ENCODE data around the gene SHANK1. TPM values are rescaled to one million over a fixed set of nuclear protein-coding genes. Genes with fewer than 3 reads are reported as not detected.

SHANK1 gene
- total and polyA plus RNA-seq, 4 donors: 0.06 to 0.28 (median 0.17) TPM; not detected in 1

- peaks cover 0 to 7% (median 3%) of the 10 kb centered on the region in 4 donors for H3K27me3 ChIP-seq (ENCODE audit: control insufficient read depth in 4 of 4, insufficient read depth in 4 of 4, low read length in 3 of 4)
- WGBS: 2% methylated on average over 74 of the region's 74 CpGs
- no peaks in the 10 kb centered on the region for H3K9me3 ChIP-seq (ENCODE audit: control insufficient read depth in 4 of 4, low read length in 3 of 4)
- DNase-seq (ENCODE audit: low spot score): no peak
- no peaks in the 10 kb centered on the region for H3K36me3 ChIP-seq (ENCODE audit: control insufficient read depth in 4 of 4, insufficient read depth in 3 of 4, low read depth in 1 of 4, low read length in 3 of 4)
- H3K4me3 ChIP-seq (ENCODE audit: low read depth in 1 of 3, low read length in 3 of 3): peak overlapping the region in 1 of 3 donors; percentile 28
- TF ChIP-seq FOXA2 (IDR thresholded peaks at IDR 0.05) (no peak), TAF1 (conservative IDR thresholded peaks at IDR 0.05) (no peak), HNF4A (conservative IDR thresholded peaks at IDR 0.05) (no peak), REST (IDR thresholded peaks at IDR 0.05) (no peak), ATF3 (IDR thresholded peaks at IDR 0.05) (no peak), MAX (IDR thresholded peaks at IDR 0.05) (no peak), FOXA1 (IDR thresholded peaks at IDR 0.05) (no peak), SP1 (IDR thresholded peaks at IDR 0.05) (no peak)
- H3K4me1 ChIP-seq (ENCODE audit: control insufficient read depth in 4 of 4, insufficient read depth in 4 of 4, low read length in 3 of 4): peaks cover 0 to 4% (median 2%) of the 10 kb centered on the region in 4 donors
- no peak overlapping the region for H3K27ac ChIP-seq (ENCODE audit: low read depth in 1 of 2, low read length in 2 of 2)
- no peak overlapping the region for H3K9ac ChIP-seq (ENCODE audit: low read depth in 1 of 2, low read length in 2 of 2)
These were observed 1.1 kb downstream of the SHANK1 start for GRCh38 chr19:50718255-50719118.

- Histone ChIP-seq H3K27me3 (ENCODE audit: control insufficient read depth in 4 of 4, insufficient read depth in 4 of 4, low read length in 3 of 4) (peaks cover 0 to 6% (median 3%) of the 10 kb centered on the region in 4 donors), H3K9ac (ENCODE audit: low read depth in 1 of 2, low read length in 2 of 2) (no peak overlapping the region), H3K4me1 (ENCODE audit: control insufficient read depth in 4 of 4, insufficient read depth in 4 of 4, low read length in 3 of 4) (peaks cover 0 to 4% (median 0%) of the 10 kb centered on the region in 4 donors), H3K27ac (ENCODE audit: low read depth in 1 of 2, low read length in 2 of 2) (no peak overlapping the region), H3K9me3 (ENCODE audit: control insufficient read depth in 4 of 4, low read length in 3 of 4) (no peaks in the 10 kb centered on the region), H3K36me3 (ENCODE audit: control insufficient read depth in 4 of 4, insufficient read depth in 3 of 4, low read depth in 1 of 4, low read length in 3 of 4) (no peaks in the 10 kb centered on the region), H3K4me3 (ENCODE audit: low read depth in 1 of 3, low read length in 3 of 3) (no peak overlapping the region)
- no peak for DNase-seq (ENCODE audit: low spot score)
- TF ChIP-seq JUND (IDR thresholded peaks at IDR 0.05): no peak
- no peak for TF ChIP-seq NR2F2 (IDR thresholded peaks at IDR 0.05)
- TF ChIP-seq TAF1 (conservative IDR thresholded peaks at IDR 0.05): no peak
- no peak for TF ChIP-seq HNF4G (IDR thresholded peaks at IDR 0.05)
- TF ChIP-seq FOXA2 (IDR thresholded peaks at IDR 0.05): no peak
- TF ChIP-seq HNF4A (conservative IDR thresholded peaks at IDR 0.05): no peak
- TF ChIP-seq EGR1 (IDR thresholded peaks at IDR 0.05; ENCODE audit: low read depth in 2 of 2): no peak
- no peak for TF ChIP-seq SP1 (IDR thresholded peaks at IDR 0.05)
- TF ChIP-seq RXRA (IDR thresholded peaks at IDR 0.05): no peak
- no peak for TF ChIP-seq CTCF (IDR thresholded peaks at IDR 0.05; ENCODE audit: low read depth, low read length, missing input control)
- no peak for TF ChIP-seq GABPA (IDR thresholded peaks at IDR 0.05 in 1 of 2, conservative IDR thresholded peaks at IDR 0.05 in 1 of 2)
- WGBS: 8% methylated on average over 13 of the region's 13 CpGs
These were observed 1.7 kb downstream of the SHANK1 start for GRCh38 chr19:50717891-50718254.

Measured in liver (tissue), 9 donors.